ENCODE results near the gene DDI2.

The DDI2 gene

DNA sequence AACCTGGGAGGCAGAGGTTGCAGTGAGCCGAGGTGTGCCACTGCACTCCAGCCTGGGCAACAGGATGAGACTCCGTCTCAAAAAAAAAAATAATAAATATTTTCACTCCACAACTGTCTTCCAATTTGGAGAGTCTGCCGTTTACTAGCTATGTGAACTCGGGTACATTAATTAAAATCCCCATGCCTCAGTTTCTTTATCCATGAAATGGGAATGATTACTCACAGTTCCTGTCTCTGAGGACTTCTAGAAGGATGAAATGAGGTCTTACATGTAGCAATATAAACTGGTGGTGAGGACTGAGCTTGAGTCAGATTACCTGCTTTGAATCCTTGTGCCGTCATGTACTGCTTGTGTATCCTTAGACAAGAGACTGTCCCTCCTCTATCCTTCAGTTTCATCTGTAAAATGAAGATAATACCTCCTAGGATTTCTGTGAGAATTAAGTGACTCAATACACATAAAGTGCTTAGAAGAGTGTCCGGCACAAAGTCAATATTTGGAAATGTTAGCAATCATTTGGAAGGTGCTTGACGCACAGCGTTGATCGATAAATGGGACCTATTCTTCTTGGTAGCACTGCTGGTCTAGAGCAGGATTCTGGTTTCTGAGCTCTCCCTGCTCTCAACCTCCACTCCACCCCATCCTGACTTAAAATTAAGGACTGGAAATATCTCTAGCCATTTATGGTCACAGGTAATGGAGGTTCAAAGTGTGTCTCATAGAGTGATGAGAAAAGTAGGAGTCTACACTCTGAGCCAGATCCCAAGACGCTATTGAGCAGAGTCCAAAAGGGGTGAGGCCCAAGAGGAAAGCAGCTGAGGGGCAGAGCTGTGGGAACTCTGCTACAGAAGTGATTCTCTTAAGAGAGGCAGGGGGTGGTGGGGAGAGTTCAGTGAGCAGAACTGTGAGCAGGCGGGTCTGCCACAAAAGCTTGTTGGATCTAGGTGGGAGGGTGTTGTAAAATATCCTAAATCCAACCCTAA, 11.6 kb upstream of the DDI2 start:
- DNase-seq: no peak

DNA sequence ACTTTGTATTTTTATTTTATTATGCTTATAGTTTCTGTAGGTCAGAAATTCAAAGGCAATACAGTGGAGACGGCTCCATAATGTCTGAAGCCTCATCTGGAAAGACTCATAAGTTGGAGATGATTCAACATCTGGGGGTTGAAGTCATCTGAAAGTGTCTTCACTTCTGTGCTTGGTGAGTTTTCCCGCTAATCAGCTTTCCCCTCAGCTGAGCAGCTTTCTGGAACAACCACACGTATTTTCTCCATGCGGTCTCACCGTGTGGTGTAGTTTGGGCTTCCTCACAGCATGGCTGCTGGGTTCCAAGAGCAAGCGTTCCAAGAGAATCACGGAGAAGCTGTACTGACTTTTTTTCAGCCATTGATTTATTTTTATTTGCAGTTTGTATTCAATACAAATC, 7.6 kb upstream of the DDI2 start:
- DNase-seq: no peak

DNA sequence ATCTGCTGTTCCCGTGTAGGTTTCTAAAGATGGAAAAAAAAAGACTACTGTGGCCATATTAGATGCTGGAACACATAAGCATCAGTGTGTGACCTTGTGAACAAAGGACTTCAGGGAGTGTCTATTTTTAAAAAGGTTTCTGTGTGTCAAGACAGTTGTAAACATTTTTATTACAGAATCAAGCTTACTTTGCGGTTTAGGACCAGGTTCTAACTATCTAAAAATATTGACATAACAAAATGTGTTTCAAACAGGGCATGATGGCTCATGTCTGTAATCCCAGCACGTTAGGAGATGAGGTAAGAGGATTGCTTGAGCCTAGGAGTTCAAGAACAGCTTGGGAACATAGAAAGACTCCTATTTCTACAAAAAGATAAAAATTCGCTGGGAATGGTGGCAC, 7.1 kb upstream of the DDI2 start:
- no peak for DNase-seq

DNA sequence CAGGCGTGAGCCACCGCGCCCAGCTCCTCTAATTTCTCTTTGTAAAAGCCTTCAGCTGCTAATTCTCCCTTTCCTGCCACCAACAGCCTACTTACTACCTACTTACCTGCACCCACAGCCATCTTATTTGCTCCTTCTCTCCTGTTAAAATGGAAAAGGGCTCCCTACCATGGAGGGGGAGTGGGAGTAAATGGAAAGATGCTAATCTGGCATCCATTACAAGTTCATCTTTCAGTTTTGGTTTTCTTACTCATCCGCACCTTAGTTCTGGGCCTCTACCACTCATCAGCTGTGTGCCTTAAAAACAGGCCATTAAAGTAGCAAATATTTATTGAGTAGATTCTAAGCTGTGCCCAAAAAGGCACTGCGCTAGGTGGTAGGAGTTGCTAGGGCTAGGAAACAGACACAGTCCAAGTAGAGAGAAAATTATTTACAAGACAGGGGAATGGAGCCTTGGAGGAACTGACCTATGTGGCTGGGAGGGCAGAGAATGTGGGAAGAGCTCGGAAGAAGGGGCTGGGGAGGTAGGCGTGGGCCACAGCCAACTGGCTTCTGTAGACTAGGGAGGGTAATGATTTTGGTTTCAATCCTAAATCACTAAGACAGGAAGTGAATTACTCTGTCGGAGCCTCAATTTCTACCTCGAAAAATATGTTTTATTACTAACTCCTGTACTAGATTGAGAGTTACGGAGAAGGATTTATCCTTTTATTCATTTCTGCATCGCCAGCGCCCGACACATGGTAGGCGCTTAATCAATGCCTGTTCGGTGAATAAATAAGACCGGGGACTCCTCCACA, 685 bp upstream of the DDI2 start:
- no peak for DNase-seq

DNA sequence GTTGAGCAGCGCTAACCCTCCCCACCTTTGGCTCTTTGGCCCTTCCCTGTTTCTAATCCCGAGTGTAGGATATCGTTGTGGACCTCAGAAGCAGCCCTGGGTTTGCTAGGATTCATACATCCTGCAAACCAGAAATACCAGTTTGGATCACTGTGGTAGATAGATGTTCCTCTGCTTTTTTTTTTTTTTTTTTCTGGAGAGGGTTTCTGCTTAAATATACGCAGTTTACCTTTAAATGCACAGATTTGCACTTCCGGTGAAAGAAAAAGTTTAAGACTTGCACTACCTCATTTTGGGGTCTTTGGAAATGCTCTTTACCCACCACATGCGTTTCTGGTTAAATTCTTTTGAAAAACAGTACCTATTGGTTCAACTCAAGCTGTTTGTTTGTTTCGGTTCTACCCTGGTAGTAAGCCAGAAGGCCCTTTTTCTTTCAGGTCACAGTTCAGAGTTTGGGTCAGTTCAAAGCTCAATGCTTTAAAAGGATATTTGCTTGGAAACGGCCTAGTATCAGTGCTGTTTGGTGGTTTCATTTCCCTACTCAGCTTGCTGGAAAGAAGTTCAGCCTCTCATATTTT, 908 bp downstream of the DDI2 start:
- peak; percentile 31 for DNase-seq

DNA sequence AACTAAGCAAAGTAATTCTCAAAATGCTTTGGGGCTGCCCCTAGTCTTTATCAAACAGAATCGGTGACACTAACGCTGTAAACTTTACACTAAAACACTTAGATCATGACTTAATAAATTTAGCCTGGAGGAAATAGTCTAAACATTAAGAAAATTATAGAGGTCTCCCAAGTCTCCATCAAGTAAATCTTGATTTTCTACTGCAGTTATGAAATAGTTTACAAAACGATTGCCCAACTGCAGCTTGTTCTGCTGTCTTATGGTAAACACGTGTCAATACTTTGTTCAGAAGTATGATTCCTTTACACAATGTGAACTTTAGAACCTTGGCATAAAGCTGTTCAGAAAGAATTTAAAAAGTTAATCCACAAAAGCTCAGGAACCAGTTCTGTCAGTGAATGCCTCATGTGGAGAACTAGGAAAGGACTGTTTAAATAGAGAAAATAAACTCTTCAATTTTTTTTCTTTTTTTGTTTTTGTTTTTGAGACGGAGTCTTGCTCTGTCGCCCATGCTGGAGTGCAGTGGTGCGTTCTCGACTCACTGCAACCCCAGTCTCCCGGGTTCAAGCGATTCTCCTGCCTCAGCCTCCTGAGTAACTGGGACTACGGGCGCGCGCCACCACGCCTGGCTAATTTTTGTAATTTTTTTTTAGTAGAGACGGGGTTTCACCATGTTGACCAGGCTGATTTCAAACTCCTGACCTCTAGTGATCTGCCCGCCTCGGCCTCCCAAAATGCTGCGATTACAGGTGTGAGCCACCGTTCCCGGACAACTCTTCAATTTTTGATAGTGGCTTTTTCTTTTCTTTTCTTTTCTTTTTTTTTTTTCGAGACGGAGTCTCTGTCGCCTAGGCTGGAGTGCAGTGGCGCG, 1.6 kb downstream of the DDI2 start:
- DNase-seq: no peak

DNA sequence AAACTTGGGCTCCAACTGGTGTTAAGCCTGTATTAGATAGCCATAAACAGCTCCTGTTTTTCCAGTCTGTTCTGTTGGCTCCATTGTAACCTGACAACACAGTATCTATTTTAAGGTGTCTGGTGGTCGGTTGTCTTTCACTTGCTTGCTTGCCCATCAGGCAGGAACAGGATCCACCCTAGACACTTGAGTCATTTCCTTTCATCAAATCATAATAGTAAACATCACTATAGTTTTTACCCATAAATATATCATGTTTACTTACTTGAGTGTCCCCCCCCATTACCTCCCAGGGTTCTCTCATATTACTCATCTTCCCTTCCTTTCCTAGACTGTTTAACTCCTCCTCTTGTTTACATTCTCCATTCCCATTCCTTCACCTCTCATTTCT, 2.9 kb downstream of the DDI2 start:
- DNase-seq: no peak

DNA sequence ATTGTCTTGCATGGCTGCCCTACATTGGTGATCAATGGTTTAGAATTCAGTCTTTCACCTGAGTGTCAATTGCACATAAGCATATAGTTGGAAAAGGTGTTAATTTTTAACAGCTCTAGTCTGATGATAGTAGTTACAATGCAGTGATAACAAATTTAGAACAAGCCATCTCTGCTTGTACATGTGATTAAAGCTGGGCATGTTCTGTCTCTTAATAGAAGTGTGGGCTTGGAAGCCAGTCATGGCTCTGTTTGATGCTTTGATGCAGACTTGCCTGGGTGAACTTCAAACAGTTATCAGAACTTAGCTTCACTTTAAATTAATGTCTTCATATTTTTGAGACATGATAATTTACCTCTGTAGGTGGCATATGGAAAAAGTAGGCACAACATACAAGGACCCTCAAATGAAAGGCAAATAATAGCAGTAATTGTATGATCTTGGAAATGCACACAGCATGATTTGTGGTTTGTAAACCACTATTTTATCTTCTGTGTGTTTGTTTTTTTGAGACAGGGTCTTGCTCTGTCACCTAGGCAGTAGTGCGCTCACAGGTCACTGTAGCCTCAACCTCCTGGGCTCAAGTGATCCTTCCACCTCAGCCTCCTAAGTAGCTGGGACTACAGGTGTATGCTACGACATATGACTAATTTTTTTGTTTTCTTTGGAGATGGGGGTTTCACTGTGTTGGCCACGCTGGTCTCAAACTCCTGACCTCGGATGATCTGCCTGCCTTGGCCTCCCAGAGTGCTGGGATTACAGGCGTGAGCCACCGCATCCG, 3.8 kb downstream of the DDI2 start:
- no peak for DNase-seq

DNA sequence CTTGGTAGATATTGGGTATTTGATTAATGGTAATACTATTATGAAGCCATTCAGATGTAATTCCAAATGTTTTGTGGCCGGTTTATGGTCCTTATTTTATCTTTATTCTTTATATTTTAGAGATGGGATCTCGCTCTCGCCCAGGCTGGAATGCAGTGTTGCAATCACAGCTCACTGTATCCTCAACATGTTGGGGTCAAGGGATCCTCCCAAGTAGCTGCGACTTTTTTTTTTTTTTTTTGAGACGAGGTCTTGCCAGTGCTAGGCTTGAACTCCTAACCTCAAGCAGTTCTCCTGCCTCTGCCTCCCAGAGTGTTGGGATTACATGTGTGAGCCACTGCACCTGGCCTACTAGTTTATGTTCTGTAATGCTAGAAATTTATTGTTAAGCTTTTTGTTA, 4.7 kb downstream of the DDI2 start:
- DNase-seq: no peak

DNA sequence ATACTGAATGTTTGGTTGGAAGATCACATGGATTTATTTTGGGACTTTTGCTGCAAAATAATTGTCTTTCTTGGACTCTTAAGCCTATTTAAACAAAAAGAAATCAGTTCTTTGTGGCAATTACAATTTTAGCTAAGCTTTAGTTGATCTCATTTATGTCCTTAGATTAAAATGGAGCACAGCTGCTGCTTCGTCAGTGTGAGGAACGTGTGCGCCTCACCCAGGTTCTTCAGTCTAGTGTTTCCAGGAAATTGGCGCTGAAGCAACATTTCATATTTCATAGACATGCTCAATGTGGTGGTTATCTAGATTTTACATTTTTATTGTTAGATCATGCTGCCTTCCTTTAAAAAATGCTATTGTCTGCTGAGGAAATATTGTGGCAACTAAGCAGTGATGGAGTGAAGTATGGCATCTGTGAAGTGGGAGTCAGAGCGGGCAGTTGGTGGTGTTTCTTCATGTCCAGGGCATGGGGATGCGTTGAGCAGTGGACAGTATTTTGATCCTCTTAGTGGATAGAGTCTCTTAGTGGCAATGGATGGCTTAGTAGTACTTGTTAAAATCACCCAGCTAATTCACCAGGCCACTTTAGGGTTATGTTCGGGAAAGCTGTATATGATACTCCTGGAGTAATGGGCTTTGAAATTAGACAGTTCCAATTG, 5.6 kb downstream of the DDI2 start:
- no peak for DNase-seq

DNA sequence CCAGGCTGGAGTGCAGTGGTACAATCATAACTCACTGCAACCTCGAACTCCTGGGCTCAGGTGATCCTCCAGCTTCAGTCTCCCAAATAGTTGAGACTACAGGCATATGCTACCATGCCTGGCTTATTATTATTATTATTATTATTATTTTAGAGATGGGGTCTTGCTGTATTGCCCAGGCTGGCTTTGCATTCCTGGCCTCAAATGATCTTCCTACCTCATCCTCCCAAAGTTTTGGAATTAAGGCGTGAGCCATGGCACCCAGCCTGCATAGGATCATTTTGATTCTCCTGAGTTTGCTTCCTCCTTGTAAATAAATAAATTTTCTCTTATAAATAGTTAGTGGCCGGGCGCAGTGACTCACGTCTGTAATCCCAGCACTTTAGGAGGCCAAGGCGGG, 6.2 kb downstream of the DDI2 start:
- DNase-seq: no peak

DNA sequence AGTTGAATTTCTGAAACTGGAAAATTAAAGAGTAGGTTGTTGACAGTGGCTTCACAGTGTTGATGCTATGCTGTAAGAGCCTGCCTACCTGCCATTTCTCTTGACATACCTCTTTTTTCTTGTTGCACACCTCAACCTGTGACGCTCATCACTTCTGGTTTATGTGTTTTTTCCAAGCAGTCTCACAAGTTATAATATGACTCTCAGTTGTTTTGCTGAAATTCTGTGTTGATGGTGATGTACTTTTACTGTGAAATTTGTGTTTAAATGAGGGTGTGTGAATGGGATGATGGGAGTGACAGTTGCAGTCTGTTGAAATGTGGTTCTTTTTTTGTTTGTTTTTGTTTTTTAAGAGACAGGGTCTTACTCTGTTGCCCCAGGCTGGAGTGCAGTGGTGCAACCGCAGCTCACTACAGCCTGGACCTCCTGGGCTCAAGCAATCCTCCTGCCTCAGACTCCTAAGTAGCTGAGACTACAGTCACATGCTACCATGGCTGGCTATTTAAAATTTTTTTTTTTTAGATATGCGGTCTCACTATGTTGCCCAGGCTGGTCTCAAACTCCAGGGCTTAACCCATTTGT, 7.0 kb downstream of the DDI2 start:
- no peak for DNase-seq

DNA sequence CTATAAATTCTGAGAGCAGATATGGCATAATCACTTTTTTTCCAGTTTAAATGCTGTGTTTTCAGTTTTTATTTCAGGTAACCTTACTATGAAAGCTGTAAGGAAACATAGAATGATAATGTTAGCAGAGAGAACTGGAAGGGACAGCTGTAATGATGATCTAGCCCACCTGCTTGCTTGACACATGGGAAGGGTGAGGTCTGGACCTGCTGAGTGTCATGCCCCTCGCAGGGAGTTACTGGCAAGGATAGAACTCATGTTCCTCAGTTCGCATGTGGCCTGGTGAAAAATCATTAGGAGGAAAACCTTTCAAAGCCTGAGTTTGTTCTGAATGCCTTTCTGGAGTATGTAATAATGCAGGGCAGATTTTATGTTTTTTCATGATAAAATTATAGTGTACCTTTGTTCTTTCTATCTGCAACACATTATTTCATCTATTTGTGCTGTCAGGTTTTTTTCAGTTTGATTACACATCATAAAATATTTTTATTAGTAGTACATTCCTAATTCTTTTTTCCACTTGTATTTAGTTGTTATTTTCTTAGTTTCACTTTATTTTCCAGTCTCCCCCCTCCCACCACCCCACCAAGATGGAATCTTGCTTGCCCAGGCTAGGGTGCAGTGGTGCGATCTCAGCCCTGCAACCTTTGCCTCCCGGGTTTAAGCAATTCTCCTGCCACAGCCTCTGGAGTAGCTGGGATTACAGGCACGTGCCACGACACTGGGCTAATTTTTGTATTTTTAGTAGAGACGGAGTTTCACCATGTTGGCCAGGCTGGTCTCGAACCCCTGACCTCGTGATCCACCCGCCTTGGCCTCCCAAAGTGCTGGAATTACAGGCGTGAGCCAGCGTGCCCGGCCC, 8.0 kb downstream of the DDI2 start:
- no peak for DNase-seq

DNA sequence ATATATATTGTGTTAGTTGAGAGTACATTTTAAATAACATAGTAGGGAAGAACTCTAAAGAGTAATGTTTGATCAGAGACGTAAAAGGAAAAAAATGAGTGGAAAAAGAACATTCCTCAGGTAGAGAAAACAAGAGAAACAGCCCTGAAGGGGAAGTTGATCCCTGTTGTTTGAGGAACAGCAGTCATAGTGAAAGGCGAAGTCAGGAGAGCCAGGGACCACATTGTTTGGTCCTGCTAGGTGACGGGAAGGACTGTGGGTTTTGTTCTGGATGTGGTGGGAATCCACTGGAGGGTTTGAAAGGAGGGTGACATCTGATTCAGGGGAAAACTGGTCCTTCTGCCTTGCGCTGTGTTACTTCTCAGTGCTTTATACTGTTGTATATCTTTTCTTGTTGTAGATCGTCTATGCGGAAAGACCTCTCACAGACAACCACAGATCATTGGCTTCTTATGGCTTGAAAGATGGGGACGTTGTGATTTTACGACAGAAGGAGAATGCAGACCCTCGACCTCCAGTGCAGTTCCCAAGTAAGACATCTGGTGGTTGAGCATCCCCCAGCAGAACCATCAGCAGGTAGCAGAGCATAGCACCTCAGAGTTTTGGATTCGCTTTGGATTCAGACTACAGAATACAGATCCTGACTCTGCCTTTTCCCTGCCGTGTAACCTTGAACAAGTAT, 9.2 kb downstream of the DDI2 start:
- no peak for DNase-seq

DNA sequence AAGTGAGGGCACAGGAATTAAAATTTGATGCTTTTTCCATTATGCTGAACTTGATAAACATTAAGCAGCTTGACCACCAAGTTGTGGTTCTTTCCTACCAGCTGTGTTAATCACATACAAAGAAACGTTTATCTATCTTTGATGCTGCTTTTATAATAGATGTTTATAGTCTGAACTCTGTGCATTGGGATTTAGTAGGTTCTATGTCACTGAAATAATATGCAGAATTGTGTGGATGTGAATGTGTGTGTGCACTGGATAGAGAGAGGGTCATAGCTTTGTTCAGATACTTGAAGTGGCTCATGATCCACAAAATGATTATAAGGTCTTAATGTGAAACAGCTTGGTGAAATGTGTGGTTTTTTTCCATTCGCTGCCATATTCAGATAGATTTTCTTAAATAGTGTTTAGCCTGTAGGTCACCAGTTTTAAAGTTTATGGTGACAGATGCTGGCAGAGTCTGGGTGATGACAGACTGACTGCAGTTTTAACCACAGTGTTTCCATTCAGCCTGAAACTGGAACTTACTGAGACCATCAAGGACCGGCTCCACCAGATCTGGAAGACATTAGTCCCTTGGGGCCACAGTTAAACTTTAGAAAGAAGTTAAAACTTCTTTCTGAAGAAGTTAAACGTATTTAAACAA, 10.2 kb downstream of the DDI2 start:
- DNase-seq: no peak

DNA sequence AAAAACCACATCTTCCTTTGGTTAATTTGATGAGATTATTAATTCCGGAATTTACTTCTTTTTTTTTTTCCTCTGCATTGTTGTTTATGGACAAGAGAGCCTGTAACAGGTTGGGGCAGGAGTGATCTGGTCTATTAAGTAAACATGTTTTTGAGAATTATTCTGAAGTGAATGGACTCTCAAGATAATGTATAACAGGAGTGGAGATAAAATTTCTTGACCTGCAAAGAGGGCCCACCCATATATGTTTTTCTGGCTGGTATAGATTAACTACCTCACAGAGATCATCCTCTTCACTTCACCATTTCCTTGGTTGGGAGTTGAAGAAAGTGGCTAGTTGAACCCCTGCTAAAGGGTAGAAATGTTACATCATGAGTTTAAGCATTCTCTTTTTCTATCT, 10.7 kb downstream of the DDI2 start:
- no peak for DNase-seq

DNA sequence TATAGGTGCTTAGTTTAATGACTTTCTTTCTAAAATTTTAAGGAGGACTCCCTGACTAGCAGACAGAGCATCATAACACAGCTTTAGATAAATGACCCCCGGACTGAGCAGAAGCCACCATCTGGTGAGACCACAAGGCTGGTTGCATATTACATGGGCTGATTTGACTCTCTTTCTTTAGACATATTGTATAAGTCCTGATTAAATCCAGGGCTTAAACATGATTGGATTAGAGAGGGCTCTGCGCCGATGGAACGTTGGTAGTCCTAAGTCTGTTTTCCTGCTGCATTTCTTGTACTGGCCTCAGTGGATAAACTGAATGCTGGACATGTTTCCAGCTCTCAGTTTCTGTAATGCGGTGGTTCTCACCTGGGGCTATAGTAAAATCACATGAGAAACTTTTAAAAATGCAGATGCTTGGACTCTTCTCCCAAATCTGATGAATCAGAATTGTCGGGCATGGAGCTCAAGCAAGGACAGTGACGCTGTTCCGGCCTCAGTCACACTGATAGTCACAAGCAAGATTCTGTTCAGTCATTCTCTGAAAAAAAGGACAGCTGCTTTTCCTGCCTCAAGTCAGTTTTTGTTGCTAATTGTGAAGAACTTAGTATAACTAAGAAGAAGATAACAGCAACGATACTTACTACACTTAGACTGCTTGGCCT, 16.6 kb downstream of the DDI2 start:
- DNase-seq: no peak

DNA sequence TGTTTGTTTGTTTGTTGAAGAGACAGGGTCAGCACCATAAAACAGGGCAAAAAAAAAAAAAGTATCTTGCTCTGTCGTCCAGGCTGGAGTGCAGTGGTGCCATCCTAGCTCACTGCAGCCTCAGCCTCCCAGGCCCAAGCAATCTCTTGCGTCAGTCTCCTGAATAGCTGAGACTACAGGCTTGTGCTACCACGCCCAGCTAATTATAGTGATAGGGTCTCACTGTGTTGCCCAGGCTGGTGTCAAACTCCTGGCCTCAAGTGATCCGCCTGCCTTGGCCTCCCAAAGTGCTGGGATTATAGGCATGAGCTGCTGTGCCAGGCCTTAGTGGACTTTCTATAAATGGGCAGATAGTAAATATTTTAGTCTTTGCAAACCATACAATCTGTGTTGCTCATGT, 19.2 kb downstream of the DDI2 start:
- no peak for DNase-seq
